ENCODE data around the gene MLLT10. TPM values are rescaled to one million over a fixed set of nuclear protein-coding genes. Genes with fewer than 3 reads are reported as not detected.

The MLLT10 gene
- total RNA-seq, 1 experiment from 2014 or later: 72.3 TPM

GRCh38 chr10:21753497-21754270, 219.7 kb downstream of the MLLT10 start:
- peak overlapping the region; percentile 75 to 91 (median 83) for H3K27ac Mint-ChIP-seq
- no peaks in the 10 kb centered on the region; a peak in 3 of 7 replicates for H3K36me3 Mint-ChIP-seq (ENCODE audit: insufficient read depth in 1 of 3, low read depth in 3 of 3)
- peaks cover 78 to 79% of the 10 kb centered on the region in 2 experiments for H3K4me1 Mint-ChIP-seq

More at GRCh38 chr10:21753497-21754270, 219.7 kb downstream of the MLLT10 start:
- no peak overlapping the region; a peak in 1 of 5 replicates for H3K4me3 Mint-ChIP-seq
- no peak overlapping the region for H3K4me2 ChIP-seq (ENCODE audit: insufficient read depth, insufficient read length, low read length)
- no peak overlapping the region for H2BK20ac ChIP-seq (ENCODE audit: low read depth, low read length, poor library complexity, severe bottlenecking)
- no peak overlapping the region for H2BK15ac ChIP-seq (ENCODE audit: low read depth, low read length)
- no peak overlapping the region for H2AFZ ChIP-seq (ENCODE audit: low read length)
- no peaks in the 10 kb centered on the region for H3K23me2 ChIP-seq (ENCODE audit: insufficient read length, low read depth, low read length, poor library complexity, severe bottlenecking)
- H4K91ac ChIP-seq (ENCODE audit: insufficient read length, low read depth, low read length): no peak overlapping the region
- no peak overlapping the region for H3K23ac ChIP-seq (ENCODE audit: insufficient read length, low read depth, low read length)
- WGBS (ENCODE audit: extremely low coverage, insufficient read length, low lambda C conversion rate): no CpG with 5 or more reads among the region's 18 CpGs
- H3K27me3 Mint-ChIP-seq (ENCODE audit: low read depth): no peaks in the 10 kb centered on the region; the same call in 1 of the 2 replicates
- no peak overlapping the region for H3K18ac ChIP-seq (ENCODE audit: insufficient read length, low read depth, low read length)
- peaks cover 15% of the 10 kb centered on the region; the same call in 1 of the 2 replicates for H3K4me1 ChIP-seq (ENCODE audit: insufficient read depth, low read length)
- no peak overlapping the region for H3K9ac ChIP-seq (ENCODE audit: extremely low read depth, insufficient read length, low read length)
- no peaks in the 10 kb centered on the region for H4K20me1 ChIP-seq (ENCODE audit: control insufficient read depth, insufficient read depth, insufficient read length)
- no peak overlapping the region for H2BK120ac ChIP-seq (ENCODE audit: low read depth, low read length, poor library complexity, severe bottlenecking)
- no peak overlapping the region for H3K14ac ChIP-seq (ENCODE audit: insufficient read depth, low read length)
- no peaks in the 10 kb centered on the region; a peak in 1 of 5 replicates for H3K9me3 Mint-ChIP-seq
- no peak for DNase-seq
- H2AK5ac ChIP-seq (ENCODE audit: insufficient read length, low read length): no peak overlapping the region
- H4K8ac ChIP-seq (replicated peaks; ENCODE audit: insufficient read length, low read depth, low read length): no peak overlapping the region
- H3K4ac ChIP-seq (ENCODE audit: low read depth, low read length): no peak overlapping the region
- H3K27ac ChIP-seq (ENCODE audit: insufficient read length, low read depth, low read length): no peak overlapping the region
- H3T11ph ChIP-seq (ENCODE audit: low read length): no peak overlapping the region
- no peaks in the 10 kb centered on the region for H3K27me3 ChIP-seq (ENCODE audit: insufficient read depth, low read length)
- no peaks in the 10 kb centered on the region for H3K79me2 ChIP-seq (ENCODE audit: insufficient read depth, low read length)
- H4K5ac ChIP-seq (ENCODE audit: insufficient read length, low read depth, low read length): no peak overlapping the region
- H3K9me3 ChIP-seq (ENCODE audit: control insufficient read depth, low read depth, low read length): no peaks in the 10 kb centered on the region
- no peak for TF ChIP-seq CTCF (conservative IDR thresholded peaks at IDR 0.05)
- H3K79me1 ChIP-seq (ENCODE audit: insufficient read depth, low read depth, low read length, poor library complexity, severe bottlenecking): no peaks in the 10 kb centered on the region
- H2BK5ac ChIP-seq (ENCODE audit: insufficient read length, low read length): no peak overlapping the region
- no peak overlapping the region for H3K56ac ChIP-seq (ENCODE audit: insufficient read length, low read depth, low read length)
- no peak overlapping the region for H2BK12ac ChIP-seq (ENCODE audit: insufficient read length, low read depth, low read length)
